ENCODE results near the gene PRR19.
"Not testable (repeated sequence)": the region's sequence is repeated elsewhere in the genome, so short reads cannot be mapped to it uniquely, and the experiment has no call there.

Gene PRR19

DNA sequence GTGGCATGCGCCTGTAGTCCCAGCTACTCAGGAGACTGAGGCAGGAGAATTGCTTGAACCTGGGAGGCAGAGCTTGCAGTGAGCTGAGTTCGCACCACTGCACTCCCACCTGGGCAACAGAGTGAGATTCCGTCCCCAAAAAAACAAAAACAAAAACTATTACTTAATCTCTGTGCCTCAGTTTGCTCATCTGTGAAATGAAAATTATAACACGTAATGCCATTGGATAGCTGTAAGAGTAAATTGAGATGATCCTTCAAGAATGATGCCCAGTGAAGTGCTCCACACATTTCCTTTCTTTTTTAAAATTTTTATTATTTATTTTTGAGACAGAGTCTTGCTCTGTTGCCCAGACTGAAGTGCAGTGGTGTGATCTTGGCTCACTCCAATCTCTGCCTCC lies 38.0 kb downstream of the PRR19 start:
- DNase-seq (ENCODE audit: extremely low spot score, insufficient read length, low read depth); FAIRE-seq: not testable (repeated sequence)

DNA sequence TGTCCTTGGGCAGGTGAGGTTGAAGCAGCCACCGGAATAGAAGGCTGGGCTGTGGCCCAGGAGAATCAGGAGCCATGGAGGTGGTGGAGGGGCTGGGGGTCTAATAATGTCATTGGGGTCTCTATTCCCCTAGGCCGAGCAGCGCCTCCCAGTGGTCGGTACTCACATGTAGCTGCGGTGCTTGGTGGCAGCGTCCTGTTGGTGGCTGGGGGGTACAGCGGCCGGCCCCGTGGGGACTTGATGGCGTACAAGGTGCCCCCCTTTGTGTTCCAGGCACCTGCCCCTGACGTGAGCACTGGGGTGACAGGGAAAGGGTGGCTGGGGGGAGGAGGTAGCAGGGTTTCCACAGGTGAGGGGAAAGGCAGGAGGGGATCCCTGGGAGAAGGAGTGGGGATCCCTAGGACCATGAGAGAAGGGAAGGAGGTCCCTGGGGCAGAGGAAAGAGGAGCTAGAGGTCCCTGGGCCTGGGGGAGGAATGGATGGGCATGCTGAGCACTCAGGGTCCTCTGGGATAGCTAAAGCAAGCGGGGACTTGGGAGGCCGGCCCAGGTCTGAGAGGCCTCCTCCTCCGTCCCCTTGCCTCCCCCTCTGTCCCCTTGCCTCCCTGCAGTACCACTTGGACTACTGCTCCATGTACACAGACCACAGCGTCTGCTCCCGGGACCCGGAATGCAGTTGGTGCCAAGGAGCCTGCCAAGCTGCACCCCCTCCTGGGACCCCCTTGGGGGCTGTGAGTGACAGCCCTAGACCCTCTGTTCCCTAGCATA lies 41.6 kb downstream of the PRR19 start:
- FAIRE-seq (no peak), DNase-seq (ENCODE audit: extremely low spot score, insufficient read length, low read depth) (no peak)

DNA sequence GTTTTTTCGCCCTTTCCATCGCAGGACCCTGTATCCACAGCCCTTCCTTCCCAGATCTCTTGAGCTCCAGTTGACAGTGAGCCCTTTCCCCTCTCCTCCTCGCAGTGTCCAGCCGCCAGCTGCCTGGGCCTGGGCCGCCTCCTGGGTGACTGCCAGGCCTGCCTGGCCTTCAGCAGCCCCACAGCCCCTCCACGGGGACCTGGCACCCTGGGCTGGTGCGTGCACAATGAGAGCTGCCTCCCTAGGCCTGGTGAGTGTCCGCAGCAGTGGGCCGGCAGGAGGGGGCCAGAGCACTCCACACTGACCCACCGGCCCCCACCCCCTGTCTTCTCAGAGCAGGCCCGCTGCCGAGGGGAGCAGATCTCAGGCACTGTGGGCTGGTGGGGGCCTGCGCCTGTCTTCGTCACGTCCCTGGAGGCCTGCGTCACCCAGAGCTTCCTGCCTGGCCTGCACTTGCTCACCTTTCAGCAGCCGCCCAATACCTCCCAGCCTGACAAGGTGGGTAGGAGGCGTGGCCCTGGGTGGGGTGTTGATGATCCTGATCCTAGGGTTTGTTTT lies 42.5 kb downstream of the PRR19 start:
- FAIRE-seq = no peak
- DNase-seq (ENCODE audit: extremely low spot score, insufficient read length, low read depth) = no peak

DNA sequence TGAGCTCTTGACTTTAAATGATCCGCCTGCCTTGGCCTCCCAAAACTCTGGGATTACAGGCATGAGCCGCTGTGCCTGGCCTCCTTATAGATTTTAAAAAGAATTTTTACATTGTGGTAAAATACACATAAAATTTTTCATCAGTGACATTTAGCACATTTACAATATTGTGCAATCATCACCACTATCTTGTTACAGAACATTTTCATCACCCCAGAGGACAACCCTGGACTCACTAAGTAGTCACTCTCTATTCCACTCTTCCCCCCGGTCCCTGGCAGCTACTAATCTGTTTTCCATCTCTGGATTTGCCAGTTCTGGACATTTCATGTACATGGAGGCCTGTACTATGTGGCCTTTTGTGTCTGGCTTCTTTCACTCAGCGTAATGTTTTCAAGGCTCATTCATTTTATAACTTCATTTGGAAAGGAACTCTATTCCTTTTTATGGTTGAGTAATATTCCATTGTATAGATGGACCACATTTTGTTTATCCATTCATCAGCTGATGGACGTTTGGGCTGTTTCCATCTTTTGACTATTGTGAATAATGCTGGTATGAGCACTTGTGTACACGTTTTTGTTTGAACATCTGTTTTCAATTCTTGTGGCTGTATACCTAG lies 43.4 kb downstream of the PRR19 start:
- DNase-seq (ENCODE audit: extremely low spot score, insufficient read length, low read depth) = no peak
- FAIRE-seq = no peak

- DNase-seq (ENCODE audit: extremely low spot score, insufficient read length, low read depth) = no peak
Observed at GRCh38 chr19:42348211-42348610, 46.3 kb downstream of the PRR19 start.

DNA sequence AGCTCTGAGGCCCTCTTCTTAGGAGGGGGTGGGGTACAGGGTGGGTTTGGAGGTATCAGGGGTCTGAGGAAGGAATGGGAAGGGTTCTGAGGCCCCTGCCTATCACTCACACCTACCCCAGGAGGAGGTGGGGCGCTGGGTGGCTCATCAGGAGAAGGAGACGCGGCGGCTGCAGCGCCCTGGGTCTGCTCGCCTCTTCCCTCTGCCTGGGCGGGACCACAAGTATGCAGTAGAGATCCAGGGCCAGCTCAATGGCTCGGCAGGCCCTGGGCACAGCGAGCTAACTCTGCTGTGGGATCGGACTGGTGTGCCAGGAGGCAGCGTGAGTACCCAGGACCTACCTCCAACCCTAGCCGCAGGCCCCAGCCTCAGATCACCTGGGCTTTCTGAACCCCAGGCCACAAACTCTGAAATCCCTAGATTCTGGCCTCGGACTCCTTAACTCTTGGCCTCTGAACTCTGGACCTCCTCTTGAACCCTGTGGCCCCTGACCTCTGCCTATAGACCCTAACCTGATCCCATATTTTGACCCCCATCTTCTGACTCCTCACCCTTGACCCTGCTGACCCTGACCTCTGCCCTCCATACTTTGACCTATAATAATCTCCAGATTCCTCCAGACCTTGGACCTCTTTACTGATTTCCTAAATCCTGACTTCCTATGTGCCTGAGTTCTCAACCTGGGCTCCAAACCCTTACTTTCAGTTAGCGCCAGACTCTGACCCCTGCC lies 47.6 kb downstream of the PRR19 start:
- no peak for FAIRE-seq
- DNase-seq (ENCODE audit: extremely low spot score, insufficient read length, low read depth) = no peak

More at GRCh38 chr19:42348211-42348610, 46.3 kb downstream of the PRR19 start:
- no peak for FAIRE-seq

GRCh38 chr19:42350417-42350816 lies 48.5 kb downstream of the PRR19 start:
- FAIRE-seq (no peak), DNase-seq (ENCODE audit: extremely low spot score, insufficient read length, low read depth) (no peak)

DNA sequence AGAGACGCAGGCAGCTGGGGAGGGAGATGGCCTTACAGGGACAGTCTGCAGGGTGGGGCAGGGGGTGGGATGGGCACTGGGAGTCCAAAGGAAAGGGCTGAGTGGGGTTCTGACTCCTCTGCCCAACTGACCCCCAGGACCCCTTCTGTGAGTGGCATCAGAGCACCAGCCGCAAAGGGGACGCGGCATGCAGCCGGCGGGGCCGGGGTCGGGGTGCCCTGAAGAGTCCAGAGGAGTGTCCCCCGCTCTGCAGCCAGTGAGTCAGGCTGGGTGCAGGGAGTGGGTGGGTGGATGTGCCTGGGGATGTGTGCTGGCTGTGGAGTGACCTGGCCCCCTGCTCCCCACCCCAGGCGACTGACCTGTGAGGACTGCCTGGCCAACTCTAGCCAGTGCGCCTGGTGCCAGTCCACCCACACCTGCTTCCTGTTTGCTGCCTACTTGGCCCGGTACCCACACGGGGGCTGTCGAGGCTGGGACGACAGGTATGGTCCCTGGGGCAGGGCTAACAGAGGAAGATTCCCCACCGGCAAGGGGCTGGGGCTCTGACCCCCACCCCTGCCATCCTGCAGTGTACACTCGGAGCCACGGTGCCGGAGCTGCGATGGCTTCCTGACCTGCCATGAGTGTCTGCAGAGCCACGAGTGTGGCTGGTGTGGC lies 49.3 kb downstream of the PRR19 start:
- no peak for FAIRE-seq
- no peak for DNase-seq (ENCODE audit: extremely low spot score, insufficient read length, low read depth)

- peak; percentile 42 for FAIRE-seq
- peak; percentile 23 for DNase-seq (ENCODE audit: extremely low spot score, insufficient read length, low read depth)
Observed at GRCh38 chr19:42352301-42353259, 50.6 kb downstream of the PRR19 start.

- DNase-seq (ENCODE audit: extremely low spot score, insufficient read length, low read depth) (no peak), FAIRE-seq (no peak)
Observed at GRCh38 chr19:42353341-42354015, 51.5 kb downstream of the PRR19 start.

DNA sequence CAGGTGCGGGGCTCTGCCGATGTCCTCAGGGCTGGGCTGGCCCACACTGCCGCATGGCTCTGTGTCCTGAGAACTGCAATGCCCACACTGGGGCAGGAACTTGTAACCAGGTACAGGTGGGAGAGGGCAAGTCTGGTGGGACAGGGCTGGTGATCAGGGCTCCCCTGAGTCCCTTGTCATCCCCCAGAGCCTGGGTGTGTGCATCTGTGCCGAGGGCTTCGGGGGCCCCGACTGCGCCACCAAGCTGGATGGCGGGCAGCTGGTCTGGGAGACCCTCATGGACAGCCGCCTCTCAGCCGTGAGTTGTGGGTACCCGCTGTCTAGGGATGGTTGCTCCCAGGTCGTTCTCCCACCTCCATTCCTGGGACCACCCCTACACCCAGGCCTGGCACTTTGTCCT lies 54.0 kb downstream of the PRR19 start:
- FAIRE-seq = no peak
- DNase-seq (ENCODE audit: extremely low spot score, insufficient read length, low read depth) = no peak

DNA sequence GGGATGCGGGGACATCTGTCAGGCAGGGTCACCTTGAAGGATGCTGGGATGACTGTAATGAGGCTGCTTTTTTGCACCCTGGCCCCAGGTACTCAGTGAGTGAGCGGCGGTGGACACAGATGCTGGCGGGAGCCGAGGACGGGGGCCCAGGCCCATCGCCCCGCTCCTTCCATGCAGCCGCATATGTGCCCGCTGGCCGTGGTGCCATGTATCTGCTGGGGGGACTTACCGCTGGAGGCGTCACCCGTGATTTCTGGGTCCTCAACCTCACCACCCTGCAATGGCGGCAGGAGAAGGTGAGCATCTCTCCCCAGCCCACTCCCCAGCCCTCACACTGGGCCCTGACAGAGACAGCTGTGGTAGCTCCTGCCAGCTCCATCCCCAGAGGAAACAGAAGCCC lies 54.8 kb downstream of the PRR19 start:
- no peak for FAIRE-seq
- DNase-seq (ENCODE audit: extremely low spot score, insufficient read length, low read depth) = no peak

DNA sequence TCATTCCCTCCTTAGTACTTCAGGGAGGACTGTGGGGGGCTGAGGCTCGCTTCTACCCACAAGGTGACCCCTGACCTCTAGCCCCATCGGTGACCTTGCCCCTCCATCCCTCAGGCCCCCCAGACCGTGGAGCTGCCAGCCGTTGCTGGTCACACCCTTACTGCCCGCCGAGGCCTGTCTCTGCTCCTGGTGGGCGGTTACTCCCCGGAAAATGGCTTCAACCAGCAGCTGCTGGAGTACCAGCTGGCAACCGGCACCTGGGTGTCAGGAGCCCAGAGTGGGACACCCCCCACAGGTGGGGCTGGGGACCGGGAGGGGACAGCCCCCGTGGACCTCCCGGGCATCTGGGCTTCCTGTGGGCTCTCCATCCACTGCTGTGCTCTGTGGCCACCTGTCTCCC lies 55.4 kb downstream of the PRR19 start:
- DNase-seq (ENCODE audit: extremely low spot score, insufficient read length, low read depth) (no peak), FAIRE-seq (no peak)

Measured in GM18507 (cell line).